SK-N-SH (cell line): ENCODE data around the gene HNF1A. TPM values are rescaled to one million over a fixed set of nuclear protein-coding genes. Genes with fewer than 3 reads are reported as not detected.

Experiments used
- CTCF ChIA-PET: fragments of 300-600, 350-600 bp; formaldehyde crosslinking; extraction: SDS; loops from one replicate; lab custom pipeline; 2021; lab: Yijun Ruan, JAX
- POLR2A ChIA-PET: fragments of 350-600 bp; sonication (Branson Sonifier 250); formaldehyde crosslinking; extraction: SDS; loops from one replicate; lab custom pipeline; 2020; ENCODE audit warnings: antibody characterized with exemption, inconsistent platforms; lab: Yijun Ruan, JAX
- DNase-seq: peaks from one replicate; pipeline ENCODE4 v3.0.0; 2012
- H2AFZ ChIP-seq: fragments of 200-600 bp; sonication (generic); 2 replicates; pipeline ENCODE4 v1.8.1; 2016; ENCODE audit warnings: antibody characterized with exemption, mild to moderate bottlenecking, low read depth
- H3F3A ChIP-seq: fragments of 200-600 bp; sonication (generic); replicated peaks from 2 replicates; pipeline ENCODE3; 2016; ENCODE audit warnings: antibody characterized with exemption, mild to moderate bottlenecking; ENCODE audit not compliant: insufficient read depth
- H3K27ac ChIP-seq, 2 experiments: fragments of 200-500 bp in 1 of 2; fragments of 200-600 bp in 1 of 2; sonication (Bioruptor generic) in 1 of 2; sonication (generic), shearing (Covaris generic) in 1 of 2; 2 replicates each; pipeline versions ENCODE4 v1.5.1 to v1.6.1; 2014 to 2016; ENCODE audit warnings: low read depth in 2 of 2, inconsistent platforms in 1 of 2, low read length in 1 of 2, mild to moderate bottlenecking in 1 of 2, mixed read lengths in 1 of 2
- H3K27me3 ChIP-seq: fragments of 200-600 bp; sonication (generic), shearing (Covaris generic); 2 replicates; pipeline ENCODE4 v1.6.1; 2016; ENCODE audit warnings: mixed run types; ENCODE audit not compliant: insufficient read depth
- H3K36me3 ChIP-seq, 2 experiments: fragments of 200-500 bp in 1 of 2; fragments of 200-600 bp in 1 of 2; sonication (Bioruptor generic) in 1 of 2; sonication (generic) in 1 of 2; replicated peaks in 1 of 2; 2 replicates each; pipeline versions ENCODE3 to v1.5.1; 2014 to 2016; ENCODE audit warnings: low read length in 1 of 2, mild to moderate bottlenecking in 1 of 2; ENCODE audit not compliant: insufficient read depth in 2 of 2, control insufficient read depth in 1 of 2
- H3K4me1 ChIP-seq, 2 experiments: fragments of 200-500 bp in 1 of 2; fragments of 200-600 bp in 1 of 2; sonication (Bioruptor generic) in 1 of 2; sonication (generic), shearing (Covaris generic) in 1 of 2; 2 replicates each; pipeline versions ENCODE4 v1.5.1 to v1.6.1; 2014 to 2016; ENCODE audit warnings: low read depth in 1 of 2, low read length in 1 of 2, mixed run types in 1 of 2; ENCODE audit not compliant: insufficient read depth in 2 of 2, control insufficient read depth in 1 of 2
- H3K4me2 ChIP-seq: fragments of 200-600 bp; sonication (generic), shearing (Covaris generic); 2 replicates; pipeline ENCODE4 v1.6.1; 2017; ENCODE audit warnings: mixed run types
- H3K4me3 ChIP-seq, 2 experiments: fragments of 200-500 bp in 1 of 2; fragments of 200-600 bp in 1 of 2; sonication (Bioruptor generic) in 1 of 2; sonication (generic), shearing (Covaris generic) in 1 of 2; 2 replicates each; pipeline versions ENCODE4 v1.5.1 to v1.8.1; 2014 to 2016; ENCODE audit warnings: low read depth in 2 of 2, inconsistent platforms in 1 of 2, low read length in 1 of 2, mild to moderate bottlenecking in 1 of 2, mixed read lengths in 1 of 2, moderate library complexity in 1 of 2
- H3K79me2 ChIP-seq: fragments of 200-600 bp; sonication (generic); 2 replicates; pipeline ENCODE4 v1.8.1; 2017; ENCODE audit warnings: mild to moderate bottlenecking; ENCODE audit not compliant: insufficient read depth
- H3K9ac ChIP-seq: fragments of 200-600 bp; sonication (generic); 2 replicates; pipeline ENCODE4 v1.6.1; 2017; ENCODE audit warnings: mixed run types
- H3K9me2 ChIP-seq: fragments of 200-600 bp; sonication (generic); 2 replicates; pipeline ENCODE4 v1.6.1; 2017; ENCODE audit warnings: mixed run types
- H3K9me3 ChIP-seq: fragments of 200-600 bp; sonication (generic); 2 replicates; pipeline ENCODE4 v1.6.1; 2017; ENCODE audit warnings: mixed run types, mild to moderate bottlenecking, moderate library complexity
- H4K20me1 ChIP-seq: fragments of 200-600 bp; sonication (generic); 2 replicates; pipeline ENCODE4 v1.6.1; 2017; ENCODE audit warnings: mild to moderate bottlenecking, mixed run types; ENCODE audit not compliant: insufficient read depth
- CHD2 ChIP-seq: fragments of 150-350 bp; IDR thresholded peaks from 2 replicates; pipeline ENCODE4 v1.6.1; 2018; ENCODE audit warnings: low read length; ENCODE audit not compliant: partially characterized antibody
- CTCF ChIP-seq: fragments of 200-600 bp; sonication (generic); IDR thresholded peaks from 2 replicates; pipeline ENCODE4 v1.6.1; 2017; ENCODE audit warnings: antibody characterized with exemption, mild to moderate bottlenecking, moderate library complexity
- FOXJ3 ChIP-seq: sonication (generic); formaldehyde crosslinking; IDR thresholded peaks from 2 replicates; pipeline ENCODE4 v1.5.1; 2020; ENCODE audit warnings: mild to moderate bottlenecking, missing genetic modification reagents
- FOXM1 ChIP-seq: IDR thresholded peaks from 2 replicates; pipeline ENCODE4 v1.4.0; 2012; ENCODE audit warnings: low read depth, mild to moderate bottlenecking
- GABPA ChIP-seq: IDR thresholded peaks from 2 replicates; pipeline ENCODE4 v1.4.0; 2012; ENCODE audit warnings: low read depth, mild to moderate bottlenecking
- GATA2 ChIP-seq: sonication (generic); formaldehyde crosslinking; IDR thresholded peaks from 2 replicates; pipeline ENCODE4 v1.5.0; 2020; ENCODE audit warnings: mild to moderate bottlenecking, missing genetic modification reagents
- MAX ChIP-seq: IDR thresholded peaks from 2 replicates; pipeline ENCODE4 v1.4.0; 2012; ENCODE audit warnings: low read depth
- MEF2A ChIP-seq: IDR thresholded peaks from 2 replicates; pipeline ENCODE4 v1.4.0; 2012; ENCODE audit warnings: low read depth, borderline replicate concordance
- MXI1 ChIP-seq: IDR thresholded peaks from 2 replicates; pipeline ENCODE4 v1.6.1; 2012; ENCODE audit warnings: mild to moderate bottlenecking, low read depth, low read length, improper control_type of control experiment
- PBX3 ChIP-seq: IDR thresholded peaks from 2 replicates; pipeline ENCODE4; 2012
- POLR2AphosphoS5 ChIP-seq: IDR thresholded peaks from 2 replicates; pipeline ENCODE4 v1.6.1; 2012; ENCODE audit warnings: low read depth, low read length
- RCOR1 ChIP-seq: fragments of 150-350 bp; IDR thresholded peaks from 2 replicates; pipeline ENCODE4 v1.6.1; 2017; ENCODE audit warnings: antibody characterized with exemption, low read length
- REST ChIP-seq: IDR thresholded peaks from 2 replicates; pipeline ENCODE4 v1.6.1; 2012; ENCODE audit warnings: mild to moderate bottlenecking, low read depth, low read length, moderate library complexity
- RFX5 ChIP-seq: IDR thresholded peaks from 2 replicates; pipeline ENCODE4 v1.6.1; 2012; ENCODE audit warnings: mild to moderate bottlenecking, improper control_type of control experiment, low read length
- SIN3A ChIP-seq: IDR thresholded peaks from 2 replicates; pipeline ENCODE4 v1.6.1; 2012; ENCODE audit warnings: low read depth, mild to moderate bottlenecking, low read length, moderate library complexity, borderline replicate concordance
- SMC3 ChIP-seq: IDR thresholded peaks from 2 replicates; pipeline ENCODE4 v1.6.1; 2012; ENCODE audit warnings: low read depth, low read length, improper control_type of control experiment
- TAF1 ChIP-seq: IDR thresholded peaks from 2 replicates; pipeline ENCODE4 v1.6.1; 2012; ENCODE audit warnings: low read depth, mild to moderate bottlenecking, low read length, moderate library complexity, borderline replicate concordance
- TCF12 ChIP-seq: IDR thresholded peaks from 2 replicates; pipeline ENCODE4 v1.4.0; 2012
- TEAD4 ChIP-seq: IDR thresholded peaks from 2 replicates; pipeline ENCODE4 v1.4.0; 2012; ENCODE audit warnings: mild to moderate bottlenecking, borderline replicate concordance; ENCODE audit not compliant: insufficient read depth
- USF1 ChIP-seq: IDR thresholded peaks from 2 replicates; pipeline ENCODE4 v1.4.0; 2012; ENCODE audit warnings: low read depth, borderline replicate concordance
- USF2 ChIP-seq: fragments of 150-350 bp; IDR thresholded peaks from 2 replicates; pipeline ENCODE4 v1.6.1; 2017; ENCODE audit warnings: antibody characterized with exemption, low read length, low read depth, borderline replicate concordance
- YY1 ChIP-seq: IDR thresholded peaks from 2 replicates; pipeline ENCODE4 v1.4.0; 2012; ENCODE audit warnings: low read depth, mild to moderate bottlenecking
- WGBS: methylation state at CpG from one replicate; pipeline ENCODE4 v1.1.6; 2017; ENCODE audit warnings: low lambda C conversion rate; 5-methylcytosine and 5-hydroxymethylcytosine counted together
- polyA plus RNA-seq, 3 experiments: library from polyadenylated mRNA; depleted of rRNA; stranded (reverse); fragments of >200 nt; gene quantifications; 2 replicates each; pipeline ENCODE4 v1.2.3, GENCODE V29; 2012

HNF1A gene
- polyA plus RNA-seq, 1 of the 3 experiments (the other 2 are of a cell fraction) = not detected

GRCh38 chr12:121015825-121016766 lies 37.8 kb downstream of the HNF1A start, which contains the start of gene C12orf43:
Gene C12orf43, minus strand, starts transcription at chr12:121016487. Its CDS starts 13 bp downstream, at chr12:121016474.
- Histone ChIP-seq H3K36me3 (peaks cover 6 to 9% of the 10 kb centered on the region in 2 experiments), H3K79me2 (peaks cover 21% of the 10 kb centered on the region), H3K4me3 (peak within 1 kb of the TSS; percentile 94 to 97), H3K9me2 (no peaks in the 10 kb centered on the region), H3K4me1 (peaks cover 5 to 11% of the 10 kb centered on the region in 2 experiments; a peak in 2 of 4 replicates), H3K4me2 (peak within 1 kb of the TSS; percentile 90), H3K9ac (peak within 1 kb of the TSS; percentile 75), H4K20me1 (no peaks in the 10 kb centered on the region), H3K27ac (peak within 1 kb of the TSS; percentile 68 to 71), H3K9me3 (no peaks in the 10 kb centered on the region), H3F3A (no peaks in the 10 kb centered on the region), H3K27me3 (no peaks in the 10 kb centered on the region), H2AFZ (peak within 1 kb of the TSS; percentile 77)
- ChIA-PET POLR2A (no interaction called here), CTCF (interaction anchor here (0.6 to 2.1 kb wide), 4 partner anchors 11 to 173 kb away, joined by 3 to 9 read pairs (median 3); no protein-coding TSS in a partner anchor)
- DNase-seq = peak; percentile 92
- under 1% methylated on average over 31 of the region's 34 CpGs for WGBS
- no peak for TF ChIP-seq TCF12
- TF ChIP-seq MXI1 = peak; percentile 93; the same call in 1 of the 2 replicates
- TF ChIP-seq USF1 = peak; percentile 88
- TF ChIP-seq GATA2 = peak; percentile 69
- TF ChIP-seq CHD2 = peak; percentile 95
- TF ChIP-seq MAX = no peak; the same call in 1 of the 2 replicates
- TF ChIP-seq FOXM1 = no peak
- peak; percentile 72 for TF ChIP-seq POLR2AphosphoS5
- no peak for TF ChIP-seq USF2
- TF ChIP-seq GABPA = no peak
- no peak for TF ChIP-seq RFX5
- no peak for TF ChIP-seq FOXJ3
- TF ChIP-seq YY1 = peak; percentile 99
- no peak for TF ChIP-seq SMC3
- TF ChIP-seq SIN3A = peak; percentile 30; the same call in 1 of the 2 replicates
- no peak for TF ChIP-seq REST
- TF ChIP-seq CTCF = no peak
- no peak for TF ChIP-seq PBX3
- no peak for TF ChIP-seq RCOR1
- no peak for TF ChIP-seq TEAD4
- no peak for TF ChIP-seq MEF2A
- TF ChIP-seq TAF1 = peak; percentile 88
